SK-N-MC (cell line): ENCODE measurements around the gene GINS2.

Experiments used
- EZH2 ChIP-seq: fragments of 200-600 bp; sonication (generic); IDR thresholded peaks from one replicate; pipeline ENCODE4 v1.6.1; 2017; ENCODE audit warnings: antibody characterized with exemption
- POLR2AphosphoS5 ChIP-seq: IDR thresholded peaks from 2 replicates; pipeline ENCODE4 v1.6.1; 2012; ENCODE audit warnings: mild to moderate bottlenecking, low read depth, low read length, borderline replicate concordance

GRCh38 chr16:85627526-85628264, 61.1 kb downstream of the GINS2 start:
- no peak for TF ChIP-seq EZH2
- no peak for TF ChIP-seq POLR2AphosphoS5
